ENCODE measurements around the gene IQSEC1.
A peak's percentile ranks its signal among the peaks of the same experiment; 100 is the strongest.
"Not testable (repeated sequence)": the region's sequence is repeated elsewhere in the genome, so short reads cannot be mapped to it uniquely, and the experiment has no call there.

The IQSEC1 gene

DNA sequence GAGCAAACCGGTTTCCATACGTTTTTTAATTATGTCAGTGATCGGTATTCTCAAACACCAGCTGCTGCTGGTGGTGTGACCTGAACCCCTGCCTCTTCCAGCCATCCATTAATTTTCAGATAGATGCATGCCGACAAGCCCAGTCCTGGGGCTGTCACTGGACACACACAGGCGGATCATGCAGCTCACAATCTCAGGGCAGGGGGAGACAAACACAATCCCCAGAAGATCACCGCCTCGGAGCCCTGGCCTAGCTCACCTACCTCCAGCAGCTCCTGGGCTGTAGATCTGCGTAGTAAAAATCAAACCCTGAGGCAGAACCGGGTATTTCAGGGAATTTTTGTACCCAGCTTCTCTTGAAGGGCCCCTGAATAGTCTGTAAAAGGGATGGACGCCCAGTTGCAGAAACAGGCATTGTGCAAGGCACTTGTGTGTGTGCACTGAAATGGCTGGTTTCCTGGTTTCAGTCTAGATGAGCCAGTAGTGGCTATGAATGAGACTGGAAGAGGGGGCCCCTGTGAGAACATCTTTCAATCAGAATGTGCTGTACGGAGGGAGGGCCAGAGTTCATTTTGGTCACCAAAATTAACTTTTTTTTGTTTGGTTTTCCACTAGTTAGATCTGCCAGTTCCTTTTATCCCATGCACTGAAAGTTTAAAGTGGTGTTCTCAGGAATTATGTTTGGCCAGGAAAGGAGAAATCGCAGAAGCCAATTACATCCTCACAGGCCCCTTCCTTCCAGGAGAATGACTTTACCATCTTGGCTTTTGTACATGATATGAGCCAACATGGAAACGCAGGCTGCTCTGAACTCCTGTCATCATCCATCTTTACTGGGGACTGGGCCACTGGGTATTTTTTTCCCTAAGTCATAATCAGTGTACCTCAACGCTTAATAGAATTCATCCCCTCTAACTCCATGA lies 176.9 kb downstream of the IQSEC1 start:
- no peak for DNase-seq (ENCODE audit: low read depth)
- H3K4me3 ChIP-seq (ENCODE audit: low read depth, low read length) = no peak overlapping the region

DNA sequence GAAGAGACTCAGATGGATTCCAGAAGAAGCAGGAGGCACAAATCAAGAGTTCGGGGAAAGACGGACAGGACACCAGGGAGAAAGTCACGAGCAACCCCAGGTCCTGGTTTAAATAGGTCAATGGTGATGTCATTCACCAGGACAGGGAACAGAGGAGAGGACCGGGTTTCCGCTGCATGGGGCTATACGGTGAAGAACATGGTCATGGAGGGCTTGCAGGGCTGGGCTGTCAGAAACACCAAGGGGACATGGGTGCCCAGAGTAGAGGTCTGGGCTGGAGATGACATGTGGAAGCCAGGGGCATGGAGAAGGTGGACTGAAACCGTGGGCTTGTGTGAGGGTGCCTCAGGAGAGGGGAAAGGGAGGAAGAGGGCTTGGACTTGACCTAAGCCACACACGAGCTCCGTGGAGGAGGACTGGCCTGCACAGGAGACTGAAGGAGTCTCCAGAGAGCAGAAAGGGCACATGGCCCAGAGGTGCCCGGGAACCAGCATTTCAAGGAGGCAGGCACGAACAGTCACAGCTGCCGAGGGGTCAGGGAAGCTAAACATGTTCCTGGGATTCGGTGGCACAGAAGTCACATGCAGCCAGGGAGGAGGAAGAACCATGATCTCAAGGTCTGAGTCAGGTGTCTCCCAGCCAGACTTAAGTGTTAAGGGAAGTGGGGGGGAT lies 177.7 kb downstream of the IQSEC1 start:
- DNase-seq (ENCODE audit: low read depth) = no peak

DNA sequence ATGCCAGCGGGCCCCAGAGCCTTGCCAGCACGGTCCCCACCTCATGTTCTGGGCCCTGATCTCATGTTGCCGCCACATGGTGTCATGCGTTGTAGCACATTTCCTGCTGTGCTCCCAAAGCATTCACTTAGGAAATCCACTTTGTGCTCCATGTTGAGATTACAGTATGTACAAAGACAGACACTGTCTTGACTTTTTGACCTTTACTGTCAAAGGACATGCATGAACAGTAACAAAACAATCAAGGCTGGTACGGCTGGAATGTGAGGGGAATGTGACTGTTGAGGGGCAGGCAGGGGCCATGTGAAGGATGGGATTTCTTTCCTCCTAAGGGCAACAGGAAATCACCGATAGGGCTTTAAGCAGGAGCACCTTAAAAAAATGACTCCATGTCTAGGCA lies 178.6 kb downstream of the IQSEC1 start:
- H3K4me3 ChIP-seq (ENCODE audit: low read depth, low read length) = no peak overlapping the region
- no peak for DNase-seq (ENCODE audit: low read depth)

More for the DNA sequence above, 177.7 kb downstream of the IQSEC1 start:
- no peak overlapping the region for H3K4me3 ChIP-seq (ENCODE audit: low read depth, low read length)

DNA sequence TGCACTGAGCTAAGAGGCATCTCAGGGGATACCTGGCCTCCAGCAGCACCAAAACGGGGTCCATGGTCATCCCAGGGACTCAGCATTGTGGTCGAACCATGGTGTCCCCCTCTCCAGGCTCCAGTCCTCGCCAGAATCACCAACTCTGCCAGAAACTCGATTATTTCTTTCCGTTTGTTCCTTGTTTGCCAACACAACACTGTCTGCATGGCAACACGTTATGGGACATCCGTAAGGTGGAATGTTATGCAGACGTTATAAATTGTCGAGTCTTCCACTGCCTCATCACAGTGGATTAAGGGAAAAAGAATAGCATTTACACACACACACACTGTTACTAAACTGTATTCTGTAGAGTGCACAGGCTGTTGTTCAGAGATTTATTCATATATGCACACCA lies 179.4 kb downstream of the IQSEC1 start:
- DNase-seq (ENCODE audit: low read depth) = no peak
- H3K4me3 ChIP-seq (ENCODE audit: low read depth, low read length) = no peak overlapping the region

DNA sequence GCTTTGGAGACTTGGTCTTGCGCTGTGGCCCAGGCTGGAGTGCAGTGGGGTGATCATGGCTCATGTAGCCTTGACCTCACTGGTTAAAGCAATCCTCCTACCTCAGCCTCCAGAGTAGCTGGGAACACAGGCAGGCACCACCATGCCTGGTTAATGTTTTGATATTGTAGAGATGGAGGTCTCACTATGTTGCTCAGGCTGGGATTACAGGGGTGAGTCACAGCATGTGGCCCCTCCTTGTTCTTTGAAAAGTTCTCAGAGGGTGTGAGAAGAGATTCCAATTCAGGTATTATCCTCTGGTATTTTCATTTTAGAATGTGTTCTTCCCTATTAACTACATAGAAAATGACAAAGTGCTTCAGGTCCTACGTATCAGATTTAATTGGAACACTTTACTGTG lies 180.0 kb downstream of the IQSEC1 start:
- DNase-seq (ENCODE audit: low read depth) = no peak
- no peak overlapping the region for H3K4me3 ChIP-seq (ENCODE audit: low read depth, low read length)

DNA sequence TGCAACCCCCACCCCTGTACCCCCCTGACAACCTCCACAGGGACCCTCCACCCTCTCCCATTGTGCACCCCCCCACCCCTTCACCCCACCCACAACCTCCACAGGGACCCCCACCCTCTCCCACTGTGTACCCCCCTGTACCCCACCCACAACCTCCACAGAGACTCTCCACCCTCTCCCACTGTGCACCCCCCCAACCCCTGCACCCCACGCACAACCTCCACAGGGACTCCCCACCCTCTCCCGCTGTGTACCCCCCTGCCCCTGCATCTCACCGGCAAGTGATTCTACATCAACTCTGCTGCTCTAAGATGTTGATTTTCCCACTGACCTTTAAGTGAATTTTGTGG lies 180.4 kb downstream of the IQSEC1 start:
- no peak for DNase-seq (ENCODE audit: low read depth)
- H3K4me3 ChIP-seq (ENCODE audit: low read depth, low read length) = no peak overlapping the region

DNA sequence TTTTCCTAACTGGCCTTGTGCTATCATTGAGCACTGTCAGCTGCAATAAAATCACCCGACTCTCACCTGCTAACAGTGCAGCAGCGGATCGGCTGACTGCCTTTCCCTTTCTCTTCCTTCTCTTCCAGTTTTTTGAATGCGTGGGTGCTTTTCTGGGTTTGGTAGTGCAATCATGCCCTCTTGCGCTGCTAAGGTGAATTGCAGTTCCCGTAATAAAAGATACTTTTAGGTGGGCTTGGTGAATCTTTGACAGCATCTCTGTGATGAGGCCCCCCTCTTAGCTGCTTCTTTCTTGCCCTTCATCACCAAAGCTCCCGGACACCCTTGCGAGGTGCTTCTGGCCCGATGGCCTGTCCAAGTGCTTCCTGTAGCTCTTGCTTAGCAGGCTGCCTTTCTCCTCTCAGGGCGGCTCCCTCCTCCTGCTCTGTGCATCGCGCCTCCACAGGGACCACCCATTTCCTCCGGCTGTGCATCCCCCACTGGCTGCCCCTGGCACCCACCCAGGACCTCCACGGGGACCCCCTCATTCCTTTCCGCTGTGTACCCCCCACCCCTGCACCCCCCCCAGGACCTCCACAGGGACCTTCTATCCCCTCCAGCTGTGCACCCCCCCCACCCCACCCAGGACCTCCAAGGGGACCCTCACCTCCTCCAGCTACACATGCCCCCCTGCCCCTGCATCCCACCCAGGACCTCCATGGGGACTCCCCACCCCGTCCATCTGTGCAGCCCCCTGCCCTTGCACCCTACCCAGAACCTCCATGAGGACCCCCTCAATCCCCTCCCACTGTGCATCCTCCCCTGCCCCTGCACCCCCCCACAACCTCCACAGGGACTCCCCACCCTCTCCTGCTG lies 181.0 kb downstream of the IQSEC1 start:
- DNase-seq (ENCODE audit: low read depth) = peak; percentile 13
- H3K4me3 ChIP-seq (ENCODE audit: low read depth, low read length) = peak overlapping the region; percentile 25

DNA sequence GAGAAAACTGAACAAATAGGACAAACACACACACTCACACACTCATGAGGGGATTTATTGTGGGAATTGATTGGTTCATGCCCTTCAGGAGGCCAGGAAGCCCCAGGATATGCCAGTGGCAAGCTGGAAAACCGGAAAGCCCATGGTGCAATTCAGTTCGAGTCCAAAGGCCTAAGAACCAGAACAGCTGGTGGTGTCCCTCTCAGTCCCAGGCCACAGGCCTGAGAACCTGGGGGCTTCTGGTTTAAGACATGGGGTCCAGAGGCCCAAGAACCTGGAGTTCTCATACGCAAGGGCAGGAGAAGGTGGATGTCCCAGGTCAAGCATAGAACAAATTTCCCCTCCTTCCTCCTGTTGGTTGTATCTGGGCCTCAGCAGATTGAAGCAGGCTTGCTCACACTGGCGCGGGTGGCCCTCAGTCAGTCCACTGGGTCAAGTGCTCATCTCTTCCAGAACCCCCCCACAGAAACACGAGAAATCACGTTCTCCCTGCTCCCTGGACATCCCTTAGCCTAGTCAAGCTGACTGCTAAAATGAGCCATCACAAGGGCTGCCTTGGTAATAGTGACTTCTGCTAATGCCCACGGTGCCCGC lies 181.7 kb downstream of the IQSEC1 start:
- peak overlapping the region; percentile 25 for H3K4me3 ChIP-seq (ENCODE audit: low read depth, low read length)
- no peak for DNase-seq (ENCODE audit: low read depth)

DNA sequence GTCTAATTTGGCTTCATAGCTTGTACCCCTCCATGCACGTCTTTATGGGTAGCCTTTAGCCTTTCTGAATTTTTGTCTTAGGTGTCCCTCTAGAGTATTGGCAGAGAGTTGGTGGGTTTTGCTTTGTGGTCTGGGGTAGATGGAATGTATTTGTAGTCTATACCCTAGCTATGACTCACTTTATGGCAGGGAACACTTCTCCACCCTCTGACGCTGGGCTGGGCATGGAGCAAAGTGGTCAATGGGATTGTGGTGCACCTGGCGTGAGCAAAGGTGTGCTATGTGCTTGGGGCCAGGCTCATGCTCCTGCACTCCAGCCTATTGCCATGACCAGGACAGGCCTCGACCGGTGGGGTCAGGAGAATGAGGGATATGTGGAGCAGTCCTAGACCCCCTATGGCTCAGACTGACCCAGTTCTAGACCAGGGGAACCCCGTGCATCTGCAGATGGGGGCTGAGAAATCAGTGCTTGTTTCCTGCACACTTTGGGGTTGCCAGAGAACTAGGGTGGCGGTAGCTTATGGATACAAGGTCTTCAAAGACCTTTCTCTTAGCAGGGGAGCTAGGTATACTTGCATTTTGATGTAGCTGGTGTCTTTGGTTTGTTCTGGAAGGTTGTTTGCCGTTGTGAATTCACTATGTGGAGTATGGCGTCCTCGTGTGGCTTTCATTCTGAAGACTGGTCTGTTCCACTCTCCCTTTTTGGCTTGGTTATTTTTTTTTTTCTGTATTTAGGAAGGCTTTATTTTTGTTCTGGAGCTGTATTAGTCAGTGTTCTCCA lies 182.4 kb downstream of the IQSEC1 start:
- H3K4me3 ChIP-seq (ENCODE audit: low read depth, low read length) = no peak overlapping the region
- no peak for DNase-seq (ENCODE audit: low read depth)

DNA sequence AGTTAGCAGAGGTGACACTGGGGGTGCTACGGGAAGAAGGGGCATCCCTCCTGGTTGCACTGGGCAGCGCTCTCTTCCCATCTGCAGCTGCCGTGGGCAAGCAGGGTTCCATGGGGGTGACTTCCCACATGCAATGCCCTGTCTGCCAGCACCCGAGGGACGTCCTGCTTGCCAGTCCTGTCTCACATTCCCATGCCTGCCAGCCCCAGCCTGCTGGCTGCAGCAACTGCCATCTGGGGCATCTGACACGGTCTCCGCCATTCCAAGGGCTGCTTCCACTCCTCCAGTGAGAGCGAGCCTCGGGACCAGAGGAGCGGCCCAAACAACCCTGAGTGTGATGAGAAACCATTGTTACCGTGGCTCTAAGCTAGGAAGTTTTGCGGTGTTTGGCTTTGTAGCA lies 186.5 kb downstream of the IQSEC1 start:
- no peak for DNase-seq (ENCODE audit: low read depth)
- no peak overlapping the region for H3K4me3 ChIP-seq (ENCODE audit: low read depth, low read length)

DNA sequence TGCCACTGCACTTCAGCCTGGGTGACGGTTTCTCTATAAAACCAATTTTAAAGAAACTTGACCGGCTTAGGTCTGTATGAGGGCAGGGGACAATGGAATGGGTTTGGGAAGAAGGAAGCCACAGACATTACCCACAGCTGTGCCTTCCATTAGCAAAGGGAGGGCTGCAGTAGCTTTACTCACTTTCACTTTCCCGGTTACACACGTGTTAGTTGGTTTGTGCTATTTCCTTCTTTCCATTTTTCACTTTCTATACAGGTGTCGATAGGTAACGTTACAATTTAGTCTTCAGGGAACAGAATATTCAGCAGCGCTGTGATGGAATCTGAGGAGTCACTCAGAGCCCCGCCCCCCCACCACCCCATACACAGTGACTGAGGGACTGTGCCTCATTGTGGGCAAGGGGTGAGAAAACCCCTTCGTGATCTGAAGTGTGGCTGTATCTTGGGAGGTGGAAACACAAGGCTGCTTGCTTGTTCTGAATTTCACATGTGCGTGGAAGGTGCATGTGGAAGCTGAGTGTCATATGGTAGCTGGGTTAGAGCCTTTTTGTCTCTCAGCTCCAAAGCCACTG lies 187.0 kb downstream of the IQSEC1 start:
- no peak for DNase-seq (ENCODE audit: low read depth)
- no peak overlapping the region for H3K4me3 ChIP-seq (ENCODE audit: low read depth, low read length)

DNA sequence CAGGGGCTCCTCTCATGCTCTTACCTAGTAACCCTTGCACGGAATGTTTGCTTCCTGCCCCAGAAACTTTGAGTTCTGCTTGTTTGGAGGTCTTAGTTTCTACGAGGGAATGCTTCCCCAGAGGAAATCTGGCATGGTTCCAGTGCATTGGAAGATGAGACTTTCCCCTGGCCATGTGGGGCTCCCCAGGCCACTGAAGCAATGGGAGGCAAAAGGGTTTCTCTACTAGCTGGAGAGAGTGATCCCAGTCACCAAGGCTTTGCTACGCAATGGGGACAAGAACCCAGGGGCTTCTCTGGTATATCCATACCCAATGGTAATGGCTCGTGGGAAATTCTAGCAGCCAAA lies 187.7 kb downstream of the IQSEC1 start:
- DNase-seq (ENCODE audit: low read depth) = no peak

DNA sequence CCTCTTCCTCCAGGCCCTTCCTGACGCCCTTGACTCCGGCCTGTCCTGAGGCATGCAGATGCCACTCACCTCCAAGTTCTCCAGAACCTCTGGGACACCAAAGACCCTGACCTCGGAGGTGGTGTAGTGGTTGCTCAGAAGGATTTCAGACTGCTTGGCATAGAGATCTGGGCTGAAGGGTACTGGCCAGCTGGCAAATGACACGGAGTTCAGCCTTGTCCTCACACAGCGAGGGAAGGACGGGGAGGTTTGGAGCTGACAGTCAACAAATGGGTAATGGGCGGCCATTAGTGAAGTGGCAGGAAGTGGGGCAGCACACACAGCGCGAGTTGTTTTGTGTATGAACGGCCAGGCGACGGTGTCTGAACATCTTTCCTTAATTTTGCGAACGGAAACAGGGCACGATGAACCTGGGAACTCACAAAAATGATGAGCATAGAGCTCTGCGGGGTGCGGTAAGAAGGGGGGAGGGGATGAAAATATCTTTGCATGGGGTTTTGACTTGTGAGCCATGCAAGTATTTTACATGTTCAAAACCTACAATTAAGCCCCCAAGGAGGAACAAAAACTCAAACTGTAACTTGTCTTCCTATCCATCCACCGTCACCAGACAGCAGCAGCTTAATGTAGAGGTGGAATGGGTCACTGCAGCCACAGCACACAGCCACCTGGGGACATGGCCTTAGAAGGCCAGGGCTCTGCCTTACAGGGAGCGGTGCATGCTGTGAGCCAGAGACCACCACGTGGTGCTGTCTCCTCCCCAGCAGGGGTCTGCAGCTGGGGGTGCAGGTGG lies 188.2 kb downstream of the IQSEC1 start:
- H3K4me3 ChIP-seq (ENCODE audit: low read depth, low read length) = no peak overlapping the region
- DNase-seq (ENCODE audit: low read depth) = no peak

More for the DNA sequence above, 187.7 kb downstream of the IQSEC1 start:
- H3K4me3 ChIP-seq (ENCODE audit: low read depth, low read length) = no peak overlapping the region

DNA sequence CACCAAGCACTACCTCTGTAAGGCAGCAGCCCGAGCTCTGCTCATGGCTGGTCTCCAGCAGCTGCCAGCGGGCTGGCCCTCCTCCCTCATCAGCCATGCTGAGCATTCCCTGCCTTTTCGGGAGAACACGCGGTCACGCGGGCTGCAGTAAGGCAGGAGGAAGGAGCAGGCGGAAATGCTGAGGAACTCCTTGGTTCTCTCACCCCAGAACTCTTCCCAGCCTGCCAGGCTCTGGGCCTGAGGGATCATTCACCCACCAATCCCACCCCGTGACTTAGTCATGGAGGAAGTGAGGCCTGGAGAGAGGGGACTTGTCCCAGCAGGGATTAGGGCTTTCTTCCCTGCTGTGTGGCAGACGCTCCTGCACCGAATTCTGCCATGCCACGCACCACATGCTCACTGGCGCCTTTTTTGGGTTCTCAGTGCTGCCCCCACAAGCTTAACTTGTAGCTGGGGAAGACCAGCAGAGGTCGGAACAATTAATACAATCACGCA lies 189.0 kb downstream of the IQSEC1 start:
- no peak overlapping the region for H3K4me3 ChIP-seq (ENCODE audit: low read depth, low read length)
- DNase-seq (ENCODE audit: low read depth) = no peak

DNA sequence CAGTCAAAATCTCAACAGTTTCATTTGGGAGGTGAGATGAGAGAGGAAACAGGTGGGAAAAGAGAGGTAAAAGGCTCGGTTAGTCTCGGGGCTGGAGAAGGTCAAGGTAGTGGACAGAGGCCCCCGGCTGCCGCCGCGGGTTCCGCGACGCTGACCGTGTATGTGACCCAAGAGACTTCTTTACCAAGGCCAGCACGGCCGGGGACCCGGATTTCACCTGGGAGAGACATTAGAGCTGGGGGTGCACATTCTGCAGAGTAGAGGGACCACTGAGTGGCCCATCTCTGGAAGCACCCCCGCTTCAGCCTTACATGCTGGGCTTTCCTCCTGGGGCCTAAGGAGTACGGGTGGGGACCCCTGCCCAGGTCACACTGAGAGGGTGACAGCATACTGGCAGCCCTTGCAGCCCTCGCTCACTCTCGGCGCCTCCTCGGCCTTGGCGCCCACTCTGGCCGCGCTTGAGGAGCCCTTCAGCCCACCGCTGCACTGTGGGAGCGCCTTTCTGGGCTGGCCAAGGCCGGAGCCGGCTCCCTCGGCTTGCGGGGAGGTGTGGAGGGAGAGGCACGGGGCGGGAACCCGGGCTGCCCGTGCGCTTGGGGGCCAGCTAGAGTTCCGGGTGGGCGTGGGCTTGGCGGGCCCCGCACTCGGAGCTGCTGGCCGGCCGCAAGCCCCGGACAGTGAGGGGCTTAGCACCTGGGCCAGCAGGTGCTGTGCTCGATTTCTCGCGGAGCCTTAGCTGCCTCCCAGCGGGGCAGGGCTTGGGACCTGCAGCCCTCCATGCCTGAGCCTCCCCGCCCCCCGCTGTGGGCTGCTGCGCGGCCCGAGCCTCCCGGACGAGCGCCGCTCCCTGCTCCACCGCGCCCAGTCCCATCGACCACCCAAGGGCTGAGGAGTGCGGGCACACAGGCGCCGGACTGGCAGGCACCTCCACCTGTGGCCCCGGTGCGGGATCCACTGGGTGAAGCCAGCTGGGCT lies 190.6 kb downstream of the IQSEC1 start:
- no peak overlapping the region for H3K4me3 ChIP-seq (ENCODE audit: low read depth, low read length)
- DNase-seq (ENCODE audit: low read depth) = no peak

DNA sequence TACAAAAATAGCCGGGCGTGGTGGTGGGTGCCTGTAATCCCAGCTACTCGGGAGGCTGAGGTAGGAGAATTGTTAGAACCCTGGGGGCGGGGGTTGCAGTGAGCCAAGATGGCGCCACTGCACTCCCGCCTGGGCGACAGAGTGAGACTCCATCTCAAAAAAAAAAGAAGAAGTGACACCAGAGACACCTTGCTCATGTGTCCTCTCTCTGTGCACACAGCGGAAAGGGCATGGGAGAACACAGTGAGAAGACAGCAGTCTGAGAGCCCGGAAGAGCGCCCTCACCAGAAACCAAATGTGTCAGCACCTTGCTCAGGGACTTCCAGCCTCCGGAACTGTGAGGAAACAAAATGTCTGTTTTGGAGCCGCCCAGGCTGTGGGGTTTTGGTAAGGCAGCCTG lies 191.4 kb downstream of the IQSEC1 start:
- not testable (repeated sequence) for DNase-seq (ENCODE audit: low read depth); H3K4me3 ChIP-seq (ENCODE audit: low read depth, low read length)
